ENCODE results near the gene MYO3B.

GRCh38 chr2:170675701-170676100, 497.8 kb downstream of the MYO3B start:
- no peak for TF ChIP-seq CTCF (IDR thresholded peaks at IDR 0.05)
- TF ChIP-seq POLR2A (IDR thresholded peaks at IDR 0.05) = no peak
